ENCODE results near the gene CARD11. TPM values are rescaled to one million over a fixed set of nuclear protein-coding genes. Genes with fewer than 3 reads are reported as not detected.

Gene CARD11
- polyA plus RNA-seq, 3 donors, result 1.0 to 2.3 (median 1.1) TPM

- DNase-seq (ENCODE audit: extremely low read depth in 1 of 11, low read depth in 9 of 11, low spot score in 4 of 11), result no peak
Measured at GRCh38 chr7:2956526-2957368, 86.9 kb downstream of the CARD11 start.

DNA sequence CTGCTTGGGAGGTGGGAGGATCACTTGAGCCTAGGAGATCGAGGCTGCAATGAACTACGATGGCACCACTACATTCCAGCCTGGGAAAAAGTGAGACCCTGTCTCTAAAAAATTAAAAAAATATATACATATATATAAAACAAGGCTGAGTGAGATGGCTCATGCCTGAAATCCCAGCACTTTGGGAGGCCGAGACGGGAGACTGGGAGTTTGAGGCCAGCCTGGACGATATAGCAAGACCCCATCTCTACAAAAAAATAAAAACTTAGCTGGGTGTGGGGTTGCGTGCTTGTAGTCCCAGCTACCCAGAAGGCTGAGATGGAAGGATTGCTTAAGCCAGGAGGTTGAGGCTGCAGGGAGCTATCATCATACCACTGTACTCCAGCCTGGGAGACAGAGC, 87.6 kb downstream of the CARD11 start:
- DNase-seq (ENCODE audit: extremely low read depth in 1 of 11, low read depth in 9 of 11, low spot score in 4 of 11), result no peak

GRCh38 chr7:2955269-2955668, 88.4 kb downstream of the CARD11 start:
- no peak for DNase-seq (ENCODE audit: extremely low read depth in 1 of 11, low read depth in 9 of 11, low spot score in 4 of 11)

GRCh38 chr7:2954433-2954853, 89.2 kb downstream of the CARD11 start:
- no peak for DNase-seq (ENCODE audit: extremely low read depth in 1 of 11, low read depth in 9 of 11, low spot score in 4 of 11)

DNA sequence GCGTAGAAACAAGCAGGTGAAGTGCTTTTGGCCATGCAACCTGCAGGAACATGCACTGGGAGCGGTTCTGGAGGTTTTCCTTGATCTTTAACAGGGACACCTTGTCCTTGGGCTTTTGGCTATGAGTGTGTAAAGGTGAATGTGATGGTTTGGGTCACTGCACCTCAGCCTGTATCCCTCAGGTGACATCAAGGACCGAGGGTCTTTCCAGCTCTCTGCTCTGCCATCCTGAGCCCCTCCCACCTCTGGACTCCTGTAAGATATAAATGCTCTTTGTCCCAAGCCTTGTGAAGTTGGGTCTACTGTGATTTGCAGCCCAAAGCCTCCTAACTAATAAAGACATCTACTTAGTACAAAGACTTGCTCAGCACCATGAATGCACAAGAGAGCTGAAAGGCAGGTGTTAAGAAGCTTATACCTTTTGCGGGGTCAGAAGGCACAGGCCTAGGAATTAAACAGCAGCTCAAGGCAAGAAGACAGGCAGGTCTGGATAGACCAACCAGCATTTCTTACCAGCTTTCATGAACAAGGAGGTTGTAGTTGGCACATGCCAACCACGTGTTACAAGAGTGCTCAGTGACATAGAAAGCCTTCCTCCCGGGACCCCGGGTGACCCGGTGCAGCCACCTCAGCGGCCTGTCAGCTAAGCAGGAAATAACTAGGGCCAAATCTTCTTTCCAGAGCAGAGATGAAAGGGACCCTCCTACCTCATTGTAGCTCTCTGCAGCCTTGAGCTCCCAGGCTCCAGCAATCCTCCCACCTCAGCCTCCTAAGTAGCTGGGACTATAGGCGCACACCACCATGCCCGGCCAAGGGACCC, 89.9 kb downstream of the CARD11 start:
- no peak for DNase-seq (ENCODE audit: extremely low read depth in 1 of 11, low read depth in 9 of 11, low spot score in 4 of 11)

DNA sequence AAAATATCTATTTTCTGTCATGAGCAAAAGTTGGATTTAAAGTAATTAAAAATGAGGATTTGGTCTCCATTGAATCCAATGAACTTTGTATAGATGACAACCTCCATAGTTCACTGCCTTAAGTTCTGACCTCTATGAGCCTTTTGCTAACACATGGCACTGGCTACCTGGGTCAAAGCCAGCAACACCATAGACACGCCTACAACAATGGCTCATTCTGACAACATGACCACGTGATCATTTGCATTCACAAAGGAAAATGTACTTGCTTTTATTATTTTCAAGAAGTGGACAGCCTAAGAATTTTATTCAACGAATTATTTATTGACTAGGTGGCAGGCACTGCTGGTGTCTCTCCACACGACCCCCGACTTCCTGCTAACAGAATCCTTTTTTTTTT, 90.6 kb downstream of the CARD11 start:
- no peak for DNase-seq (ENCODE audit: extremely low read depth in 1 of 11, low read depth in 9 of 11, low spot score in 4 of 11)

- no peak for DNase-seq (ENCODE audit: extremely low read depth in 1 of 11, low read depth in 9 of 11, low spot score in 4 of 11)
Measured at GRCh38 chr7:2952316-2952715, 91.4 kb downstream of the CARD11 start.

DNA sequence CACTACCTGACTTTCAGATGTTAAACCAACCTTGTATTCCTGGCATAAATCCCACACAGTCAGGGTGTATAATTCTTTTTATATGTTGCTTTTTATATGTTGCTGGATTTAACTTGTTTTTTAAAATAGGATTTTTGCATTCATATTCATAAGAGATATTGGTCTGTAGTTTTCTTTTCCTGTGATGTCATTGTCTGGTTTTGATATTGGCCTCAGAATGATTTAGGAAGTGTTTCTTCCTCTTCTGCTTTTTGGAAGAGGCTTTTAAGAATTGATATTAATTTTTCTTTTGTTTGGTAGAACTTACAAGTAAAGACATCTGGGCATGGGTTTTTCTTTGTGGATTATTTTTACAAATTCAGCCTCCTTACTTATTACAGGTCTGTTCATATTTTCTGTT, 93.1 kb downstream of the CARD11 start:
- DNase-seq (ENCODE audit: extremely low read depth in 1 of 11, low read depth in 9 of 11, low spot score in 4 of 11), result no peak

DNA sequence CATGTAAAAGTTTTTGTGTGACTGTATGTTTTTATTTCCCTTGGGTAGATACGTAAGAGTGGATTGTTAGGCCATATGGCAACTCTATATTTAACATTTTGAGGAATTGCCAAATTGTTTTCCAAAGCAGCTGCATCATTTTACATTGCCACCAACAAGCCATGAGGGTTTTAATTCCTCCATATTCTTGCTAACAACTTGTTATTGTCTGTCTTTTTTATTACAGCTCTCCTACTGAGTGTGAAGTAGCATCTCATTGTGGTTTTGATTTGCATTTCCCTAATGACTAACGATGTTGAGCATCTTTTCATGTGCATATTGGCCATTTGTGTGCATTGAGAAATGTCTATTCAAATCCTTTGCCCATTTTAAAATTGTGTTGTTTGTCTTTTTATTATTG, 94.9 kb downstream of the CARD11 start:
- no peak for DNase-seq (ENCODE audit: extremely low read depth in 1 of 11, low read depth in 9 of 11, low spot score in 4 of 11)

GRCh38 chr7:2947058-2947780, 96.4 kb downstream of the CARD11 start:
- DNase-seq (ENCODE audit: extremely low read depth in 1 of 11, low read depth in 9 of 11, low spot score in 4 of 11), result no peak

- DNase-seq (ENCODE audit: extremely low read depth in 1 of 11, low read depth in 9 of 11, low spot score in 4 of 11), result no peak
Measured at GRCh38 chr7:2945171-2945570, 98.5 kb downstream of the CARD11 start.

- DNase-seq (ENCODE audit: extremely low read depth in 1 of 11, low read depth in 9 of 11, low spot score in 4 of 11), result no peak
Measured at GRCh38 chr7:2944739-2945138, 98.9 kb downstream of the CARD11 start.

GRCh38 chr7:2943851-2944601, 99.6 kb downstream of the CARD11 start:
- no peak for DNase-seq (ENCODE audit: extremely low read depth in 1 of 11, low read depth in 9 of 11, low spot score in 4 of 11)

GRCh38 chr7:2941216-2941859, 102.3 kb downstream of the CARD11 start:
- no peak for DNase-seq (ENCODE audit: extremely low read depth in 1 of 11, low read depth in 9 of 11, low spot score in 4 of 11)

DNA sequence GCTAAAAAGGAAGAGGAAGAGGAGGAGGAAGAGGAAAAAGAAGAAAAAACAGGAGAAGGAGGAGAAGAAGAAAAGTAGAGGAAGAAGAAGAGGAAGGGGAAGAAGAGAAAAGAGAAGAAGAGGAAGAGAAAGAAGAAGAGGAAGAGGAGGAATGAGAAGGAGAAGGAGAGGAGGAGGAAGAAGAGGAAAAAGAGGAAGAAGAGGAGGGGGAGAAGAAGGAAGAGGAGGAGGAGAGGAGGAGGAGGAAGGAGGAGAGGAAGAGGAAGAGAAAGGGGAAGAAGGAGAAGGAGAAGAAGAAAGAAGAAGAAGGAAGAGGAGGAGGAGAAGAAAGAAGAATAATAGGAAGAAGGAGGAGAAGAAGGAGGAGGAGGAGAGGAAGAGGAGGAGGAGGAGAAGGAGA, 103.2 kb downstream of the CARD11 start:
- DNase-seq (ENCODE audit: extremely low read depth in 1 of 11, low read depth in 9 of 11, low spot score in 4 of 11), result no peak

- no peak for DNase-seq (ENCODE audit: extremely low read depth in 1 of 11, low read depth in 9 of 11, low spot score in 4 of 11)
Measured at GRCh38 chr7:2939193-2939885, 104.3 kb downstream of the CARD11 start.

DNA sequence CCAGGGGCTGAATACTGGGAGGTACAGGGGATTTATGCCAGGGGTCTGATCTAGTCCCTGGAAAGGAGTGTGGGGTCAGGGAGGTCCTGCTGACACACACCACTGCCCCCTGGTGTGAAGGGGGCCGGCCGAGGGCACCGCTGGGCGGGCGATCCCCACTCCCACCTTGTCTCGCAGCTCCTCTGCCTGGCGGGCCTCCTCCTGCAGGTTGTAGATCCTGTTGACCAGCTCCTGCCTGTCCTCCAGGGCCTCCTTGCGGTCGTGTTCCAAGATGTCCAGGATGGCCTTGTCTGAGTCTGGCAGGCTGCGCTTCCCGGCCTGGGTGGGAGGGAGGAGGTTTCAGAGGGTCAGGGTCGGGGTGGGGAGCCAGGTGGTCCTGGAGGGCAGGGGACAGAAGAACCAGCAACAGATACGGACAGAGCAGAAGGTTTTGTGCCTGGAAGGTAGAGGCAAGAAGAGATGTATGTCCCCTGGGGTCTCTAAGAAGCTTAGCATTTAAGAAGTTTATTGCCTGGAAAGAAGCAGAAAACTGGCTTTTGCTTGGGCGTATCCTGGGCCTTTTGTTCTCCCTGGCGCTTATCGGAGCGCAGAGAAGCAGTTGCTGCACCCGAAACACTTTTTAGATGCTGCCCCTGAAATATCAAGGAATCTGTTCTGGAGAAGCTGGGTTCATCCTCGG, 105.0 kb downstream of the CARD11 start:
- DNase-seq (ENCODE audit: extremely low read depth in 1 of 11, low read depth in 9 of 11, low spot score in 4 of 11), result no peak

Measured in renal cortex interstitium (tissue), 11 donors.